Right lobe of liver (tissue), 6 donors: Measurements from ENCODE around the gene KRTAP12-3. TPM values are rescaled to one million over a fixed set of nuclear protein-coding genes. Genes with fewer than 3 reads are reported as not detected.

ENCODE experiments used
- ATAC-seq, 4 donors: fragments of 200-7000 bp; cut with Tn5 transposase; one replicate each; pipeline ENCODE4 v1.9.1; 2020; ENCODE audit warnings: mild to moderate bottlenecking in 4 of 4, moderate library complexity in 4 of 4
- DNase-seq, 3 donors: peaks; one replicate each; pipeline ENCODE4 v3.0.0-alpha.2; 2020
- H3K27ac ChIP-seq, 3 donors: fragments of 200-600 bp; one replicate each; pipeline ENCODE4 v1.8.0; 2022
- H3K27me3 ChIP-seq, 2 donors: fragments of 200-600 bp; one replicate each; pipeline ENCODE4 v1.8.0; 2022
- H3K36me3 ChIP-seq, 4 donors: fragments of 200-600 bp; sonication (generic) in 1 of 4; one replicate each; pipeline versions ENCODE4 v1.5.1 to v1.8.0; 2017 to 2022; ENCODE audit warnings: control low read depth in 1 of 4
- H3K4me1 ChIP-seq, 4 donors: fragments of 200-600 bp; sonication (generic) in 1 of 4; one replicate each; pipeline versions ENCODE4 v1.5.1 to v1.8.0; 2017 to 2022; ENCODE audit warnings: control low read depth in 1 of 4
- H3K4me3 ChIP-seq, 3 donors: fragments of 200-600 bp; one replicate each; pipeline ENCODE4 v1.8.0; 2022
- H3K9me3 ChIP-seq, 4 donors: fragments of 200-600 bp; sonication (generic) in 1 of 4; one replicate each; pipeline versions ENCODE4 v1.5.1 to v1.8.0; 2017 to 2022; ENCODE audit warnings: control low read depth in 1 of 4
- POLR2A ChIP-seq: fragments of 450-650 bp; IDR thresholded peaks from one replicate; pipeline ENCODE4 v1.6.1; 2017; ENCODE audit warnings: antibody characterized with exemption, mild to moderate bottlenecking
- WGBS: methylation state at CpG from one replicate; pipeline ENCODE4 v1.1.6; 2018; ENCODE audit warnings: low coverage, low lambda C conversion rate; ENCODE audit not compliant: insufficient coverage; ENCODE audit errors: missing lambda C conversion rate; 5-methylcytosine and 5-hydroxymethylcytosine counted together
- intact Hi-C, 2 donors: fragments of 100-400 bp; cut with DNase I; formaldehyde crosslinking; loops; one replicate each; pipeline versions ENCODE4 v1.11.2 to v1.14.1; 2022
- total RNA-seq, 6 experiments: library from RNA; depleted of rRNA in 2 of 6; stranded (reverse); fragments of >200 nt in 2 of 6; fragmentation: NEBNext Ultra II Directional in 3 of 6; extraction: Animal tissue kit (Norgen Biotek cat#: 25700) in 3 of 6; gene quantifications; one replicate each; pipeline versions ENCODE4 v1.1.0 to v1.2.4, GENCODE V29; 2016 to 2023
- TF ChIP-seq, protein P1 (sequence below), 4 donors: fragments of 200-600 bp in 3 of 4; fragments of 450-650 bp in 1 of 4; IDR thresholded peaks; one replicate each; pipeline versions ENCODE4 v1.5.1 to v1.8.0; 2016 to 2022; ENCODE audit warnings: antibody characterized with exemption in 4 of 4, mild to moderate bottlenecking in 2 of 4
- donor health status: DM: no; HTN: yes; CAD: no.
- donor health status: DM: no; HTN: no; CAD: no.
- donor health status: DM: no; HTN: no; CAD: no.
- donor health status: DM: no; HTN: yes; CAD: no.
- donor health status: DM: no; HTN: yes; CAD: no.

The KRTAP12-3 gene
- total RNA-seq, 6 experiments from 2014 or later, result not detected

DNA sequence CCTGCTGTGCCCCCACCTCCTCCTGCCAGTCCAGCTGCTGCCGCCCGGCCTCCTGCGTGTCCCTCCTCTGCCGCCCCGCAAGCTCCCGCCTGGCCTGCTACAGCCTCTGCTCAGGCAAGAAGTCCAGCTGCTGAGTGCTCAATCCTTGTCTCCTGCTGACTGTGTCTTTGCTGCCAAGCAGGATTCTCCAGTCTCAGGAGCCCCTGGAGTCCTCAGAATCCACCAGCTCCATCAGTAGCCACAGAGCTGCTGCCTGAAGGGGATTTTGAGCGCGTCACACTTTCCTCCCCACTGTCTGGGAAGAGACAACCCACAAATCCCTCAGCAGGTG, 10.5 kb upstream of the KRTAP12-3 start:
- intact Hi-C loops, result no loop called here
- Histone ChIP-seq H3K4me3 (no peak overlapping the region), H3K9me3 (peaks cover 0 to 5% (median 2%) of the 10 kb centered on the region in 4 donors), H3K27me3 (no peaks in the 10 kb centered on the region), H3K36me3 (no peaks in the 10 kb centered on the region), H3K4me1 (no peaks in the 10 kb centered on the region), H3K27ac (no peak overlapping the region)
- ATAC-seq, result no peak
- no peak for DNase-seq
- WGBS, result 54% methylated on average over 6 of the region's 8 CpGs
- TF ChIP-seq POLR2A, result no peak
- TF ChIP-seq, protein P1, sequence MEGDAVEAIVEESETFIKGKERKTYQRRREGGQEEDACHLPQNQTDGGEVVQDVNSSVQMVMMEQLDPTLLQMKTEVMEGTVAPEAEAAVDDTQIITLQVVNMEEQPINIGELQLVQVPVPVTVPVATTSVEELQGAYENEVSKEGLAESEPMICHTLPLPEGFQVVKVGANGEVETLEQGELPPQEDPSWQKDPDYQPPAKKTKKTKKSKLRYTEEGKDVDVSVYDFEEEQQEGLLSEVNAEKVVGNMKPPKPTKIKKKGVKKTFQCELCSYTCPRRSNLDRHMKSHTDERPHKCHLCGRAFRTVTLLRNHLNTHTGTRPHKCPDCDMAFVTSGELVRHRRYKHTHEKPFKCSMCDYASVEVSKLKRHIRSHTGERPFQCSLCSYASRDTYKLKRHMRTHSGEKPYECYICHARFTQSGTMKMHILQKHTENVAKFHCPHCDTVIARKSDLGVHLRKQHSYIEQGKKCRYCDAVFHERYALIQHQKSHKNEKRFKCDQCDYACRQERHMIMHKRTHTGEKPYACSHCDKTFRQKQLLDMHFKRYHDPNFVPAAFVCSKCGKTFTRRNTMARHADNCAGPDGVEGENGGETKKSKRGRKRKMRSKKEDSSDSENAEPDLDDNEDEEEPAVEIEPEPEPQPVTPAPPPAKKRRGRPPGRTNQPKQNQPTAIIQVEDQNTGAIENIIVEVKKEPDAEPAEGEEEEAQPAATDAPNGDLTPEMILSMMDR (IDR thresholded peaks at IDR 0.05), result no peak

DNA sequence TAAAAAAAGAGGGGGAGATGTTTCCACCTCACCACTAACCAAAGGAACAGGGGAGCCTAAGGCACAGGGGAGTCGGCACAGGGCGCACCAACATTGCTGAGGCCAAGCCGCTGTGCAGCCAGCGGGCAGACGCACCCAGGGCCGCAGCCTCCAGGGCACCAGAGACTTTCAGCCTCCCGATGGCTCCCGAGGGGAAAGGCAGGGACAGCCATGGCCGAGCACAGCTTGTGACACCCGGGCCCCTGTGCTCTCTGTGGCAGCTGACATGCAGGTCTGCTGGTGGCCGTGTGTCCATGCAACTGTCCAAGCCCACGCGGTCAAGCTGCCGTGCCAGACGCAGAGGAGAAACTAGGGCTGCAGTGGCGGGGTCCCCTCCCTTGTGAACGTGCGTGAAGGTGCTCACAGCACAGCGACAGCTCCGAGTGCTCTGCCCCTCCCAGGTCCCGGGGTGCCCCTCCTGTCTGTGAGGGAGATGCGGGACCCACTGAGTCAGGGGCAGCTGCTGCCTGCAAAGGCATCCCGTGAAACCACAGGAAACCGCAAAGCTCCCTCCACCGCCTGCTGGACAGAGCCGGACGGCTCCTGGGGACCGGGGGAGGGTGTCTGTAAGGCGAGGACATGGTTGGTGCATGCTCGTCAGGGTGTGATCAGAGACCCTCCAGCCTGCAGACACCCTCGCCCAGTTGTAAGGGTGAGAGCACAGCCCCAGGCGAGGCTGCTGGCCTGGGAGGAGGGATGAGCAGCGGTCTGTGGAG, 9.0 kb upstream of the KRTAP12-3 start:
- TF ChIP-seq, protein P1 (IDR thresholded peaks at IDR 0.05), result no peak
- no peak for TF ChIP-seq POLR2A
- H3K27me3 ChIP-seq, result no peaks in the 10 kb centered on the region
- intact Hi-C loops, result no loop called here
- H3K4me3 ChIP-seq, result no peak overlapping the region
- no peaks in the 10 kb centered on the region for H3K36me3 ChIP-seq
- WGBS, result 64% methylated on average over 3 of the region's 33 CpGs
- ATAC-seq (peak in 1 of 4 donors; percentile 19), DNase-seq (no peak)
- H3K9me3 ChIP-seq, result peaks cover 0 to 5% (median 2%) of the 10 kb centered on the region in 4 donors
- H3K27ac ChIP-seq, result no peak overlapping the region
- no peaks in the 10 kb centered on the region for H3K4me1 ChIP-seq

DNA sequence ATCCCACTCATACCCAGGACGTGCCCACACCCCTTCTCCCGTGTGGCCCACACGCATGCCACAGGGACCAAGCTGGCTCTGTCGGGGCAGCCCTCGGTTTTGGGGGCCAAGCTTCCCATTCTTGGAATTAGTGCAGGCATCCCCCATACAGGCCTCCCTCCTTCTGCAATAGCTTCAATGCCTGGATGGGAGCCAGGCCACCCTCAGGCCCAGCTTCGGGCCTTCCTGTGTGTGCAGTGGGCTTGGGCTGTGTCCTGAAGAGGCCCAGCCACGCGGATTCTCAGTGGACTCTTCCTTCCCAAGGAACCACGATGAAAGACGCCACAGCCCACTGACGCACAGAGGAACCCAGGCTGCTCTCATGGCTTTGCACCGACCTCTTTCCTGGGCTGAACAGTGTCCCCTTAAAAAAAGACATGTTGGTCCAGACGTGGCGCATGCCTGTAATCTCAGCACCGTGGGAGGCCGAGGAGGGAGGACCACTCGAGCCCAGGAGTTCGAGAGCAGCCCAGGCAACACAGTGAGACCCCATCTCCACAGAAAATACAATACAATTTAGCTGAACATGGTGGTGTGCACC, 8.1 kb upstream of the KRTAP12-3 start:
- Histone ChIP-seq H3K36me3 (no peaks in the 10 kb centered on the region), H3K27ac (no peak overlapping the region), H3K27me3 (no peaks in the 10 kb centered on the region), H3K4me3 (no peak overlapping the region), H3K9me3 (peaks cover 0 to 5% (median 0%) of the 10 kb centered on the region in 4 donors), H3K4me1 (no peaks in the 10 kb centered on the region)
- intact Hi-C loops, result no loop called here
- no peak for TF ChIP-seq POLR2A
- TF ChIP-seq, protein P1 (IDR thresholded peaks at IDR 0.05), result no peak
- WGBS, result 86% methylated on average over 10 of the region's 18 CpGs
- DNase-seq (no peak), ATAC-seq (no peak)

DNA sequence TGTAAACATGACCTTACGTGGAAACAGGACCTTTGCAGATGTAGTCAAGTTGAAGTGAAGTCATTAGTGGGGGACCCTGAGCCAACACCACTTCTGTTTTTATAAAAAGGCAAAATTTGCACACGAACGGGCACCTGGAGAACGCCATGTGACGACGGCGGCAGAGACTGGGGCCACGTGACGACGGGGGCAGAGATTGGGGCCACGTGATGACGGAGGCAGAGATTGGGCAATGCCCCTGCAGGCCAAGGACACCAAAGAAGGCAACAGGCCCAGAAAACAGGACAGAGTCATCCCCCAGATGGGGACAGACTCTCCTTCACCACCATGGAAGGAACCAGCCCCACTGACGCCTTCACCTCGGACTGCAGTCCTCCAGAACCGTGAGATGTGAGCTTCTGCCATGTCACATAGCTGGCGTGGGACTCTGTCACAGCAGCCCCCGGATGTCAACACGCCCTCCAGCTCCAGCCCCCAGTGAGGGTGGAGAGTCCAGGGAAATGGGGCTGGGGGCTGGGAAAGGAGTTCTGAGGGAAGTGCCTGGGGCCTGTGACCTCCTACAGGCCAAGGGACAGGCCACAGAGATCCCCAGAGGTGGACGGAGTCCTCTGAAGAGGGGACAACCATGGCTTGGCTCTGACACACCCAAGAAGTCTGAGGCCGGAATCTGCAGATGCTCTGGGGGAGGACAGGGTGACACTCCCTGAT, 7.3 kb upstream of the KRTAP12-3 start:
- no peak overlapping the region for H3K4me3 ChIP-seq
- 90% methylated on average over 2 of the region's 20 CpGs for WGBS
- no peaks in the 10 kb centered on the region for H3K36me3 ChIP-seq
- no peaks in the 10 kb centered on the region for H3K4me1 ChIP-seq
- intact Hi-C loops, result no loop called here
- ATAC-seq (no peak), DNase-seq (no peak)
- H3K27ac ChIP-seq, result no peak overlapping the region
- H3K9me3 ChIP-seq, result peaks cover 0 to under 1% (median 0%) of the 10 kb centered on the region in 4 donors
- TF ChIP-seq, protein P1 (IDR thresholded peaks at IDR 0.05), result no peak
- TF ChIP-seq POLR2A, result no peak
- no peaks in the 10 kb centered on the region for H3K27me3 ChIP-seq
